ENCODE measurements around the gene FBXO3.
"Not testable (repeated sequence)": the region's sequence is repeated elsewhere in the genome, so short reads cannot be mapped to it uniquely, and the experiment has no call there.

Gene FBXO3

GRCh38 chr11:33735271-33736147 is 38.8 kb downstream of the FBXO3 start:
- intact Hi-C loops (cut with DNase I): loop anchor here (5.0 kb wide), 2 partner anchors 33 to 37 kb away; partner anchors contain the start of genes C11orf91 and FBXO3
- DNase-seq: peak in 23 of 42 donors; percentile 13 to 66 (median 40)

GRCh38 chr11:33734441-33735270 is 39.7 kb downstream of the FBXO3 start:
- peak in 8 of 42 donors; percentile 20 to 55 (median 40) for DNase-seq
- intact Hi-C loops (cut with DNase I): loop anchor here (5.0 kb wide), 2 partner anchors 32 to 38 kb away; partner anchors contain the start of genes C11orf91 and FBXO3

- intact Hi-C loops (cut with DNase I): no loop called here
- DNase-seq: no peak
Measured at GRCh38 chr11:33733980-33734379, 40.3 kb downstream of the FBXO3 start.

- no peak for DNase-seq
- intact Hi-C loops (cut with DNase I): no loop called here
Measured at GRCh38 chr11:33731723-33732531, 42.4 kb downstream of the FBXO3 start.

- DNase-seq: no peak
- intact Hi-C loops (cut with DNase I): no loop called here
Measured at GRCh38 chr11:33730716-33731115, 43.6 kb downstream of the FBXO3 start.

- DNase-seq; intact Hi-C loops (cut with DNase I): not testable (repeated sequence)
Measured at GRCh38 chr11:33729072-33729664, 45.2 kb downstream of the FBXO3 start.

GRCh38 chr11:33727539-33727938 is 46.8 kb downstream of the FBXO3 start:
- intact Hi-C loops (cut with DNase I); DNase-seq: not testable (repeated sequence)

GRCh38 chr11:33725496-33725895 is 48.8 kb downstream of the FBXO3 start:
- intact Hi-C loops (cut with DNase I): no loop called here
- DNase-seq: no peak

- DNase-seq: peak in 16 of 42 donors; percentile 23 to 77 (median 44)
Measured at GRCh38 chr11:33724644-33725035, 49.7 kb downstream of the FBXO3 start.

GRCh38 chr11:33723238-33723881 is 51.0 kb downstream of the FBXO3 start:
- DNase-seq: no peak
- intact Hi-C loops (cut with DNase I): no loop called here

More at GRCh38 chr11:33724644-33725035, 49.7 kb downstream of the FBXO3 start:
- intact Hi-C loops (cut with DNase I): no loop called here

- DNase-seq: no peak
- intact Hi-C loops (cut with DNase I): no loop called here
Measured at GRCh38 chr11:33722590-33723234, 51.6 kb downstream of the FBXO3 start.

- DNase-seq: no peak
- intact Hi-C loops (cut with DNase I): no loop called here
Measured at GRCh38 chr11:33721984-33722383, 52.3 kb downstream of the FBXO3 start.

- no peak for DNase-seq
- intact Hi-C loops (cut with DNase I): no loop called here
Measured at GRCh38 chr11:33721426-33721825, 52.9 kb downstream of the FBXO3 start.

GRCh38 chr11:33719587-33719986 is 54.7 kb downstream of the FBXO3 start:
- intact Hi-C loops (cut with DNase I): no loop called here
- DNase-seq: no peak

- DNase-seq: no peak
- intact Hi-C loops (cut with DNase I): no loop called here
Measured at GRCh38 chr11:33718440-33718839, 55.9 kb downstream of the FBXO3 start.

- intact Hi-C loops (cut with DNase I): no loop called here
- peak in 6 of 42 donors; percentile 35 to 67 (median 45) for DNase-seq
Measured at GRCh38 chr11:33716243-33716642, 58.1 kb downstream of the FBXO3 start.

- intact Hi-C loops (cut with DNase I): no loop called here
- DNase-seq: no peak
Measured at GRCh38 chr11:33713856-33714398, 60.4 kb downstream of the FBXO3 start.
